Hepatocyte (in vitro differentiated cells): ENCODE measurements around the gene REEP6. TPM values are rescaled to one million over a fixed set of nuclear protein-coding genes. Genes with fewer than 3 reads are reported as not detected.

Source experiments
- DNase-seq: peaks from one replicate; pipeline ENCODE4 v3.0.0-alpha.2; 2016; ENCODE audit warnings: low spot score
- H2AFZ ChIP-seq: fragments of 200-600 bp; sonication (generic); 2 replicates; pipeline ENCODE4 v1.6.0; 2016; ENCODE audit warnings: antibody characterized with exemption, mild to moderate bottlenecking
- H3K27ac ChIP-seq: fragments of 200-600 bp; sonication (generic); 2 replicates; pipeline ENCODE4 v1.5.1; 2016; ENCODE audit warnings: mild to moderate bottlenecking
- H3K27me3 ChIP-seq: fragments of 200-600 bp; sonication (generic); 2 replicates; pipeline ENCODE4 v1.6.1; 2016
- H3K36me3 ChIP-seq: fragments of 200-600 bp; sonication (generic); replicated peaks from 2 replicates; pipeline ENCODE4 v1.5.1; 2016; ENCODE audit warnings: low read depth; ENCODE audit not compliant: insufficient read depth
- H3K4me1 ChIP-seq: fragments of 200-600 bp; sonication (generic); 2 replicates; pipeline ENCODE4 v1.5.1; 2016; ENCODE audit warnings: mild to moderate bottlenecking, moderate library complexity; ENCODE audit not compliant: insufficient read depth
- H3K4me2 ChIP-seq: fragments of 200-600 bp; sonication (generic); 2 replicates; pipeline ENCODE4 v1.6.0; 2016
- H3K4me3 ChIP-seq: fragments of 200-600 bp; sonication (generic); 2 replicates; pipeline ENCODE4 v1.5.1; 2016; ENCODE audit warnings: mild to moderate bottlenecking
- H3K79me2 ChIP-seq: fragments of 200-600 bp; sonication (generic); 2 replicates; pipeline ENCODE4 v1.6.0; 2017; ENCODE audit warnings: mild to moderate bottlenecking
- H3K9me2 ChIP-seq: fragments of 200-600 bp; sonication (generic); replicated peaks from 2 replicates; pipeline ENCODE4 v1.6.0; 2017; ENCODE audit warnings: mild to moderate bottlenecking; ENCODE audit not compliant: insufficient read depth
- H3K9me3 ChIP-seq: fragments of 200-600 bp; sonication (generic); 2 replicates; pipeline ENCODE4 v1.5.1; 2016; ENCODE audit warnings: low read depth, mild to moderate bottlenecking
- H4K20me1 ChIP-seq: fragments of 200-600 bp; sonication (generic); 2 replicates; pipeline ENCODE4 v1.6.0; 2016; ENCODE audit warnings: mild to moderate bottlenecking; ENCODE audit not compliant: insufficient read depth, poor library complexity, severe bottlenecking
- CTCF ChIP-seq: fragments of 200-600 bp; sonication (generic); IDR thresholded peaks from 2 replicates; pipeline ENCODE4 v1.5.1; 2016; ENCODE audit warnings: antibody characterized with exemption, mild to moderate bottlenecking; ENCODE audit not compliant: poor library complexity
- EZH2 ChIP-seq: fragments of 200-600 bp; sonication (generic); IDR thresholded peaks from 2 replicates; pipeline ENCODE4 v1.6.1; 2016; ENCODE audit warnings: antibody characterized with exemption, mild to moderate bottlenecking, borderline replicate concordance
- EZH2phosphoT487 ChIP-seq: fragments of 200-600 bp; sonication (generic); IDR thresholded peaks from one replicate; pipeline ENCODE4 v1.6.1; 2018; ENCODE audit warnings: antibody characterized with exemption, mild to moderate bottlenecking, low read depth, moderate library complexity; ENCODE audit not compliant: unreplicated experiment, severe bottlenecking
- WGBS: methylation state at CpG from one replicate; pipeline ENCODE4 v1.1.6; 2016; ENCODE audit warnings: low lambda C conversion rate; ENCODE audit errors: missing lambda C conversion rate; 5-methylcytosine and 5-hydroxymethylcytosine counted together
- polyA plus RNA-seq: library from polyadenylated mRNA; unstranded; fragments of >200 nt; fragmentation: Nextera tagmentation; extraction: Ambion mirVana; gene quantifications from 2 replicates; pipeline ENCODE4 v1.2.1, GENCODE V29; 2016
- total RNA-seq: library from RNA; depleted of rRNA; stranded (reverse); fragments of >200 nt; gene quantifications from 2 replicates; pipeline ENCODE4 v1.2.3, GENCODE V29; 2014

Gene REEP6
- total and polyA plus RNA-seq, 2 experiments from 2014 or later, result 88.9 to 218 TPM

GRCh38 chr19:1507192-1507660 lies 16.2 kb downstream of the REEP6 start:
- H4K20me1 ChIP-seq, result no peaks in the 10 kb centered on the region
- H3K27me3 ChIP-seq, result no peaks in the 10 kb centered on the region
- H3K9me3 ChIP-seq, result no peaks in the 10 kb centered on the region
- peak overlapping the region; percentile 69 for H3K4me2 ChIP-seq
- WGBS, result 78% methylated on average over 21 of the region's 23 CpGs
- H3K4me3 ChIP-seq, result no peak overlapping the region
- TF ChIP-seq EZH2phosphoT487 (no peak), EZH2 (no peak), CTCF (no peak)
- no peaks in the 10 kb centered on the region for H3K9me2 ChIP-seq
- peak overlapping the region; percentile 76 for H3K27ac ChIP-seq
- no peaks in the 10 kb centered on the region for H3K36me3 ChIP-seq
- H2AFZ ChIP-seq, result no peak overlapping the region
- H3K79me2 ChIP-seq, result peaks cover 8% of the 10 kb centered on the region
- no peak for DNase-seq
- H3K4me1 ChIP-seq, result peaks cover 32% of the 10 kb centered on the region

- no peaks in the 10 kb centered on the region for H3K27me3 ChIP-seq
Observed at GRCh38 chr19:1507763-1508506, 17.0 kb downstream of the REEP6 start.

GRCh38 chr19:1508507-1508856 lies 17.5 kb downstream of the REEP6 start:
- no peak for DNase-seq
- Histone ChIP-seq H3K4me3 (no peak overlapping the region), H4K20me1 (no peaks in the 10 kb centered on the region), H3K9me2 (no peaks in the 10 kb centered on the region), H3K27ac (peak overlapping the region; percentile 59), H3K79me2 (peaks cover 13% of the 10 kb centered on the region), H2AFZ (no peak overlapping the region), H3K4me2 (peak overlapping the region; percentile 69), H3K27me3 (no peaks in the 10 kb centered on the region), H3K4me1 (peaks cover 33% of the 10 kb centered on the region), H3K36me3 (no peaks in the 10 kb centered on the region), H3K9me3 (no peaks in the 10 kb centered on the region)
- 49% methylated on average over 10 of the region's 12 CpGs for WGBS
- TF ChIP-seq EZH2phosphoT487 (no peak), EZH2 (no peak), CTCF (no peak)

More at GRCh38 chr19:1507763-1508506, 17.0 kb downstream of the REEP6 start:
- peak overlapping the region; percentile 76 for H3K27ac ChIP-seq
- 1% methylated on average over 29 of the region's 46 CpGs for WGBS
- peak overlapping the region; percentile 13 for H2AFZ ChIP-seq
- peak; percentile 97 for DNase-seq
- TF ChIP-seq EZH2 (no peak), EZH2phosphoT487 (no peak), CTCF (no peak)
- H3K79me2 ChIP-seq, result peaks cover 13% of the 10 kb centered on the region
- H3K9me3 ChIP-seq, result no peaks in the 10 kb centered on the region
- no peaks in the 10 kb centered on the region for H4K20me1 ChIP-seq
- no peak overlapping the region for H3K4me3 ChIP-seq
- no peaks in the 10 kb centered on the region for H3K9me2 ChIP-seq
- H3K4me1 ChIP-seq, result peaks cover 38% of the 10 kb centered on the region
- no peaks in the 10 kb centered on the region for H3K36me3 ChIP-seq
- peak overlapping the region; percentile 69 for H3K4me2 ChIP-seq
